Measurements from ENCODE around the gene APOE.

APOE gene

DNA sequence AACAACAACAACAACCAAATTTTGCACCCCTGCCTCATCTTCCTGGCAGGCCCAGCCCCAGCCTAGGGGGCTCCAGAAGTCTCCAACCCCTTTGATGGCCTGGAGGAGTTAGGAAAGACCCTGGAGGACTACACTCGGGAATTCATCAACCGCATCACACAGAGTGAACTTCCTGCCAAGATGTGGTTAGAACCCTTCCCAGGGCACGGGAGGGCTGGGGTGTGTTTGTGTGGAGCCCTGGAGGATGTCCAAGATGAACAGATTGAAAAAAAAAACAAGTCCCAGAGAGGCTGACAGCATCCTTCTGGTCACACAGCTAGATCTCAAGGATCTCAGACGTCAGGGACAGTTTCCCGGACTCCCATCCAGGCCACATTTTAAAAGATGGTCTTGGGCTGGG lies 22.1 kb downstream of the APOE start:
- Histone ChIP-seq H3K27me3 (ENCODE audit: insufficient read depth, low read length) (no peaks in the 10 kb centered on the region), H3K4me1 (ENCODE audit: insufficient read depth, low read length) (no peaks in the 10 kb centered on the region)

DNA sequence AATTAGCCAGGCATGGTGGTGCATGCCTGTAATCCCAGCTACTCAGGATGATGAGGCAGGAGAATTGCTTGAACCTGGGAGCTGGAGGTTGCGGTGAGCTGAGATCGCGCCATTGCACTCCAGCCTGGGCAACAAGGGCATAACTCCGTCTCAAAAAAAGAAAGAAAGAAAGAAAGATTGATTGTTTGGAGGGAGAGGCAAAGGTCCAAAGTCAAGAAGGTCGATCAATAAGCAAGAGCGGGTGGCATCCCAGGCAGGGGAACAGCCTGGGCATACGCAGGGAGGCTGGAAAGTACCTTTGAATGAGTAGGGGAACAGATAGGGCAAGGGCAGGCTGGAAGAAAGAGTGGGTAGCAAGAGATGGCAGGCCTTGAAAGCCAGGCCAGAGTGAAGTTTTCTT lies 24.5 kb downstream of the APOE start:
- no peak overlapping the region for H2AFZ ChIP-seq (ENCODE audit: low read depth, low read length)

More for the DNA sequence above, 22.1 kb downstream of the APOE start:
- Histone ChIP-seq H2AFZ (ENCODE audit: low read depth, low read length) (no peak overlapping the region), H3K9me3 (ENCODE audit: low read length) (no peaks in the 10 kb centered on the region), H3K36me3 (ENCODE audit: insufficient read depth, low read length) (no peaks in the 10 kb centered on the region), H3K4me3 (ENCODE audit: low read length) (no peak overlapping the region)

DNA sequence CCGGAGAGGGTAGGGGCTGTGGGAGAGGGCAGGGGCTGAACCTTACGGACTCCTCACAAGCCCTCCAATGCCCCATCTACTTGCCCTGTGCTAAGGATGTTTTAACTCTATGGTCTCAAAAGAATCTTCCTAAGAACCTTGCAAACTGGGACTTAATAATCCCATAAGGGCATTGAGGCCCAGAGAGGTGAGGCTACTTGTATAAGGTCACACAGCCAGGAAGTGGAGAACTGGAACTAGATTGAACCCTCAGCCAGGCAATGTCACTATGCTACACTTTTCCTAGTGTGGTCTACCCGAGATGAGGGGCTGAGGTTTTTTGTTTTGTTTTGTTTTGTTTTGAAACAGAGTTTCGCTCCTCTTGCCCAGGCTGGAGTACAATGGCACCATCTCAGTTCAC lies 25.9 kb downstream of the APOE start:
- Histone ChIP-seq H3K4me1 (ENCODE audit: insufficient read depth, low read length) (no peaks in the 10 kb centered on the region), H3K27me3 (ENCODE audit: insufficient read depth, low read length) (no peaks in the 10 kb centered on the region), H3K9me3 (ENCODE audit: low read length) (no peaks in the 10 kb centered on the region), H3K4me3 (ENCODE audit: low read length) (no peak overlapping the region), H3K36me3 (ENCODE audit: insufficient read depth, low read length) (no peaks in the 10 kb centered on the region), H2AFZ (ENCODE audit: low read depth, low read length) (no peak overlapping the region)

More for the DNA sequence above, 24.5 kb downstream of the APOE start:
- H3K27me3 ChIP-seq (ENCODE audit: insufficient read depth, low read length), result no peaks in the 10 kb centered on the region
- H3K4me1 ChIP-seq (ENCODE audit: insufficient read depth, low read length), result no peaks in the 10 kb centered on the region
- no peak overlapping the region for H3K4me3 ChIP-seq (ENCODE audit: low read length)
- no peaks in the 10 kb centered on the region for H3K36me3 ChIP-seq (ENCODE audit: insufficient read depth, low read length)
- H3K9me3 ChIP-seq (ENCODE audit: low read length), result no peaks in the 10 kb centered on the region

DNA sequence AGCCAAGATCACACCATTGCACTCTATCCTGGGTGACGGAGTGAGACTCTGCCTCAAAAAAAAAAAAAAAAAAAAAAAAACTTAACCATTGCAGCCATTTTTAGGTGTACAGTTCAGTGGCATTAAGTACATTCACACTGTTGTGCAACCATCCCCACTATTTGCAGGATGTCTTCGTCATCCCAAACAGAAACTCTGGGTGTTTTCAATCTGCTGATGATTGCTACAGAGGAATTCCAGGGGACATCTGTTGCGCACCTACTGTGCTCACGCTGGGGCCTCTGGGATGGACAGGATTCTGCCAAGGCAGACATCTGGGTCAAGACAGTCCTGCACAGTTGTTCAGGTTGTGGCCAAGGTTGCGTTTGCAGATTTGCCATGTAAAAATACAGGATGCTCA lies 34.1 kb downstream of the APOE start:
- Histone ChIP-seq H3K4me3 (ENCODE audit: low read length) (no peak overlapping the region), H3K9me3 (ENCODE audit: low read length) (no peaks in the 10 kb centered on the region), H2AFZ (ENCODE audit: low read depth, low read length) (no peak overlapping the region)

DNA sequence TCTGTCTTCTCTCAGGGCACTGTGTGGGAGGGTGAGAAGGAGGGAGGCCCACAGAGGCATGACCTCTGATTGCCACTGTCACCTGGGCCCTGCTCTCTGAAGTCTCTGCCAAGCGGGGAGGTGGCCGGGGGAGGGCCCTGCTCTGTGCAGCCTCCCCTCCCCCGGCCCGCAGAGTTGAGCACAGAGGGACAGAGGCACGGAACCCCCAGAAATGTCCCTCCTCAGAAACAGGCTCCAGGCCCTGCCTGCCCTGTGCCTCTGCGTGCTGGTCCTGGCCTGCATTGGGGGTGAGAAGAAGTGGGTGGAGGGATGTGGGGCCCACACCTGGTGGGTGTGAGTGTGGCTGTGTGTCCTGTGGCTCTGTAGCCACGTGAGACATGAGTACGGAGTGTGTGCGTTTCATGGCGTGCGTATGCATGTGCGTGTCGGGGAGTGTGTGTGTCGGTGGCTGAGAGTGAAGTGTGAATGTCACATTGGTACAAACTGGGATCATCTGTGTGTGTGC lies 36.5 kb downstream of the APOE start, which contains the start of gene APOC4:
APOC4 (plus strand) TSS at position 171 of the 505 bp plus-strand sequence; CDS start at position 212, 41 bp downstream.
- Histone ChIP-seq H3K9me3 (ENCODE audit: low read length) (no peaks in the 10 kb centered on the region), H3K4me3 (ENCODE audit: low read length) (no peak within 1 kb of the TSS), H3K4me1 (ENCODE audit: insufficient read depth, low read length) (no peaks in the 10 kb centered on the region), H2AFZ (ENCODE audit: low read depth, low read length) (no peak within 1 kb of the TSS), H3K27me3 (ENCODE audit: insufficient read depth, low read length) (no peaks in the 10 kb centered on the region), H3K36me3 (ENCODE audit: insufficient read depth, low read length) (no peaks in the 10 kb centered on the region)

More for the DNA sequence above, 34.1 kb downstream of the APOE start:
- no peaks in the 10 kb centered on the region for H3K36me3 ChIP-seq (ENCODE audit: insufficient read depth, low read length)
- no peaks in the 10 kb centered on the region for H3K27me3 ChIP-seq (ENCODE audit: insufficient read depth, low read length)
- no peaks in the 10 kb centered on the region for H3K4me1 ChIP-seq (ENCODE audit: insufficient read depth, low read length)

DNA sequence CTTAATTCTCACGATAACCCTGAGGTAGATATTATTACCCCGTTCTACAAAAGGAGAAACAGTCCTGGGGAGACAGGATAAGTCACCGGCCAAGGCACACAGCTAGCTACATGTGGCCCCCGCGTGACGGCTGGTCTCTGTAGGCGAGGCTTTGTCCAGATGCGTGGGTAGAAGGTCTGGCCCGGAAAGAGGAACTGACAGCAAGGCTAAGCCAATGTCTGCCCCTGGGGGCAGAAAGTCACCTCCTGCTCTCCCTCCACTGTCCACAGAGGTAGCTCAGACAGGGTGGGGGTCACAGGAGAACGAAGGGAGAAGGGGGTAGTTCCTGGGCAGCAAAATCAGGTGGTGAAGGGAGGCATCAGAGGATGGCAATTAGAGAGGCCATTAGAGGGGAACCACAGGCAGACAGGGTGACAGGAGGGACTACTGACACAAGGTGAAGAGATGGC lies 38.2 kb downstream of the APOE start:
- no peaks in the 10 kb centered on the region for H3K27me3 ChIP-seq (ENCODE audit: insufficient read depth, low read length)
- no peaks in the 10 kb centered on the region for H3K36me3 ChIP-seq (ENCODE audit: insufficient read depth, low read length)
- no peak overlapping the region for H2AFZ ChIP-seq (ENCODE audit: low read depth, low read length)
- H3K4me3 ChIP-seq (ENCODE audit: low read length), result no peak overlapping the region
- no peaks in the 10 kb centered on the region for H3K9me3 ChIP-seq (ENCODE audit: low read length)
- no peaks in the 10 kb centered on the region for H3K4me1 ChIP-seq (ENCODE audit: insufficient read depth, low read length)

DNA sequence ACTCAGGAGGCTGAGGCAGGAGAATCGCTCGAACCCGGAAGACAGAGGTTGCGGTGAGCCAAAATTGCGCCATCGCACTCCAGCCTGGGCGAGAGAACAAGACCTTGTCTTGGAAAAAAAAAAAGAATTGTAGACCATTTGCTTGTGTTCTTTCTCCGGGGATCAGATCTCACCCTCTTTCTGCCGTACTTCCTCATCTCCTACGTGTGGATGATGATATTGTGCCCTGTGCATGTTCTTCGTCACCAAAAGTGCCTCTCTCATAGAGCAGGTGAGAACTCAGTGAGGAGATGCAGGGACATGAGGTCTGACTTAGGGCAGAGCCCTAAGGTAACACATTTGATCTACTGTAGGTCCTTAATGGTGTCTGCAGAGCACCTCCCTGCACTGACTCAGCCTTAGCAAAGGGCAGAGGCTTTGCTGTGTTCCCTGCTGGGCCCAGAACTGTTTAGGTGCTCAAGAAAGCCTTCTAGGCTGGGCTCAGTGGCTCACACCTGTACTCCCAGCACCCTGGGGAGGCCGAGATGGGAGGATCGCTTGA lies 41.5 kb downstream of the APOE start:
- no peaks in the 10 kb centered on the region for H3K9me3 ChIP-seq (ENCODE audit: low read length)
- H2AFZ ChIP-seq (ENCODE audit: low read depth, low read length), result no peak overlapping the region
- H3K4me3 ChIP-seq (ENCODE audit: low read length), result no peak overlapping the region
- H3K4me1 ChIP-seq (ENCODE audit: insufficient read depth, low read length), result no peaks in the 10 kb centered on the region
- peaks cover 3% of the 10 kb centered on the region for H3K36me3 ChIP-seq (ENCODE audit: insufficient read depth, low read length)
- no peaks in the 10 kb centered on the region for H3K27me3 ChIP-seq (ENCODE audit: insufficient read depth, low read length)

DNA sequence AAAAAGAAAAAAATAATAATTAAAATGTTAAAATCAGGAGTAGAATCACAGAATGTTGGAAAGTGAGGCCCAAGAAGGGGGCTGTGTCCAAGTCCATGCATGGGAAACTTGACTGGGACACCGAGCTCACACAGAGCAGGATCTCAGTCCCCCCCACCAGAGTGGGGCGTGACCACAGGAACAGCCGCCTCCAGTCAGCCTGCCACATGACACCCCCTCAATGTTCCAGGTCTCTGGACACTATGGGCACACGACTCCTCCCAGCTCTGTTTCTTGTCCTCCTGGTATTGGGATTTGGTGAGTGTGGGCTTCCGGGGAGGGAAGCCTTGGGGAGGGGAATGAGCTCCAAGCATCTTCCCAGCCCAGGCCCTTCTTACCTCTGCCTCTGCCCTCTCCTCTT lies 42.6 kb downstream of the APOE start:
- H3K9me3 ChIP-seq (ENCODE audit: low read length), result no peaks in the 10 kb centered on the region
- no peak overlapping the region for H2AFZ ChIP-seq (ENCODE audit: low read depth, low read length)
- no peaks in the 10 kb centered on the region for H3K4me1 ChIP-seq (ENCODE audit: insufficient read depth, low read length)
- no peaks in the 10 kb centered on the region for H3K27me3 ChIP-seq (ENCODE audit: insufficient read depth, low read length)
- no peak overlapping the region for H3K4me3 ChIP-seq (ENCODE audit: low read length)
- peaks cover 3% of the 10 kb centered on the region for H3K36me3 ChIP-seq (ENCODE audit: insufficient read depth, low read length)

DNA sequence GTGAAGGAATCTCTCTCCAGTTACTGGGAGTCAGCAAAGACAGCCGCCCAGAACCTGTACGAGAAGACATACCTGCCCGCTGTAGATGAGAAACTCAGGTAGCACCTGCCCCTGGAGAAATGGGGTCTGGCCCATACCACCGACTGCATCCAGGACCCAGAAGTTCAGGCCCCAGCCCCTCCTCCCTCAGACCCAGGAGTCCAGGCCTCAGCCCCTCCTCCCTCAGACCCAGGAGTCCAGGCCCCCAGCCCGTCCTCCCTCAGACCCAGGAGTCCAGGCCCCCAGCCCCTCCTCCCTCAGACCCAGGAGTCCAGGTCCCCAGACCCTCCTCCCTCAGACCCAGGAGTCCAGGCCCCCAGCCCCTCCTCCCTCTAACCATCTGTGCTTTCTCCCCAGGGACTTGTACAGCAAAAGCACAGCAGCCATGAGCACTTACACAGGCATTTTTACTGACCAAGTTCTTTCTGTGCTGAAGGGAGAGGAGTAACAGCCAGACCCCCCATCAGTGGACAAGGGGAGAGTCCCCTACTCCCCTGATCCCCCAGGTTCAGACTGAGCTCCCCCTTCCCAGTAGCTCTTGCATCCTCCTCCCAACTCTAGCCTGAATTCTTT lies 43.3 kb downstream of the APOE start:
- Histone ChIP-seq H2AFZ (ENCODE audit: low read depth, low read length) (no peak overlapping the region), H3K36me3 (ENCODE audit: insufficient read depth, low read length) (peaks cover 3% of the 10 kb centered on the region), H3K27me3 (ENCODE audit: insufficient read depth, low read length) (no peaks in the 10 kb centered on the region), H3K4me1 (ENCODE audit: insufficient read depth, low read length) (no peaks in the 10 kb centered on the region), H3K9me3 (ENCODE audit: low read length) (no peaks in the 10 kb centered on the region), H3K4me3 (ENCODE audit: low read length) (no peak overlapping the region)

DNA sequence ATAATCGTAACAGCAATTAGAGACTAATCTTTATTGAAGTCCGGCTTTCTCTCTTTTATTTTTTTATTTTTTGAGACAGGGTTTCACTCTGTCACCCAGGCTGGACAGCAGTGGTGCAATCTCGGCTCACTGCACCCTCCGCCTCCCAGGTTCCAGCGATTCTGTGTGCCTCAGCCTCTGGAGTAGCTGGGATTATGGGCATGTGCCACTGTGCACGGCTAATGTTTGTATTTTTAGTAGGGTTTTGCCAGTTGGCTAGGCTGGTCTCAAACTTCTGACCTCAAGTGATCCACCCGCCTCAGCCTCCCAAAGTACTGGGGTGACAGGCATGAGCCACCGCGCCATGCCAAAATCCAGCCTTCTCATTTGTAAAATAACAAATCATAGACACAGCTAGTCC lies 44.0 kb downstream of the APOE start:
- Histone ChIP-seq H3K27me3 (ENCODE audit: insufficient read depth, low read length) (no peaks in the 10 kb centered on the region), H3K36me3 (ENCODE audit: insufficient read depth, low read length) (peaks cover 3% of the 10 kb centered on the region), H3K9me3 (ENCODE audit: low read length) (no peaks in the 10 kb centered on the region), H3K4me1 (ENCODE audit: insufficient read depth, low read length) (no peaks in the 10 kb centered on the region), H3K4me3 (ENCODE audit: low read length) (no peak overlapping the region), H2AFZ (ENCODE audit: low read depth, low read length) (no peak overlapping the region)

DNA sequence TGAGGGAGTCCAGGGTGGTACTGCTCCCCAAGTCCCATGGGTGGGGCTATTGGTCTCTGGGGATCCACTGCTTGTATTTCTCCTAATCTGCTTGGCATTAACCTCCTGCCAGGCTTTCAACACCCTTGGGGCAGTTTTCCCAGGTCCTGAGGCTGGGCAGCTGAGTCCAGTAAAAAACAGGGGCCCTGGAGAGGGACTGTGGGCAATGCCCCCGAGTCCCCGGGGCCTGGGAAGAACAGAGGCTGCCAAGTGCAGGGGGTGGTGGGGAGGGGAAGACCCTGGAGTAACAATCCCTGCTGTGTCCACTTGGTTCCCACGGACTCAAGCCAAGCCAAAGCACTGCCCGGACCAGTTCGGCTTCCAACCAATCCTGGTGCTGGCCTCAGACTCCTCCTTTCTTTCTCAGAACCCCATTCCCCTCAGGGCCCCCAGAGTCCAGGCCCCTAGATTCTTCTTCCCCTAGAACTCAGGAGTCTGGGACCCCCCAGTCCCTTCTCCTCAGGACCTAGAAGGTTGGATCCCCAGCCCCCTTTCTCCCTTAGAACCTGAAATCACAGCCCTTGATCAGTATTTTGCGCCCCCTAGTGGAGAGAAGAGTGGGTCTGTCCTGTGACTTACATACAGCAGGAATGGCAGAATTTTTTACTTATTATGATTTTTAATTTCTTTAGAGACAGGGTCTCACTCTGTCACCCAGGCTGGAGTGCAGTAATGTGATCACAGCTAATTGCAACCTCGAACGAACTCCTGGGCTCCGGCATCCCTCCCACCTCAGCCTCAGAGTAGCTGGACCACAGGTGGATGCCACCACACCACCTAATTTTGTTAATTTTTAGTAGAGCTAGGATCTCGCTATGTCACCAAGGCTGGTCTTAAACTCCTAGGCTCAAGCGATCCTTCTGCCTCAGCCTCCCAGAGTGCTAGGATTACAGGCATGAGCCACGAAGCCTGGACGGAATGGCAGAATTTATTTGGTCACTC lies 45.9 kb downstream of the APOE start:
- H3K36me3 ChIP-seq (ENCODE audit: insufficient read depth, low read length), result peaks cover 3% of the 10 kb centered on the region
- no peak overlapping the region for H3K4me3 ChIP-seq (ENCODE audit: low read length)
- no peak overlapping the region for H2AFZ ChIP-seq (ENCODE audit: low read depth, low read length)

DNA sequence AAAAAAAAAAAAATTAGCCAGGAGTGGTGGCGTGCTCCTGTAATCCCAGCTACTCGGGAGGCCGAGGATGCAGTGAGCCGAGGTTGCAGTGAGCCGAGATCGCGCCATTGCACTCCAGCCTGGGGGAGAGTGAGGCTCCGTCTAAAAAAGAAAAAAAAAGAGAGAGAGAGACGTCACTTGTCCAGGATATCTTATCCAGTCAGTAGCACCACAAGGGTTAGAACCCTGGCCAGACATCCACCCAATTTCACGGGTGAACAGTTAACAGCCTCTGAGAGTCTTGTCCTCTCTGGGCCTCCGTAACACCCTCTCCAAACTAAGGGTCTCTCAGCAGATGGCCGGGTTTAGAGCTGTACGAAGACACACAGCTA lies 48.7 kb downstream of the APOE start:
- H3K36me3 ChIP-seq (ENCODE audit: insufficient read depth, low read length), result peaks cover 3% of the 10 kb centered on the region
- H3K27me3 ChIP-seq (ENCODE audit: insufficient read depth, low read length), result no peaks in the 10 kb centered on the region
- peak overlapping the region; percentile 9 for H2AFZ ChIP-seq (ENCODE audit: low read depth, low read length)
- H3K4me1 ChIP-seq (ENCODE audit: insufficient read depth, low read length), result peaks cover 18% of the 10 kb centered on the region
- H3K9me3 ChIP-seq (ENCODE audit: low read length), result no peaks in the 10 kb centered on the region
- peak overlapping the region; percentile 75 for H3K4me3 ChIP-seq (ENCODE audit: low read length)

More for the DNA sequence above, 45.9 kb downstream of the APOE start:
- Histone ChIP-seq H3K27me3 (ENCODE audit: insufficient read depth, low read length) (no peaks in the 10 kb centered on the region), H3K4me1 (ENCODE audit: insufficient read depth, low read length) (peaks cover 8% of the 10 kb centered on the region), H3K9me3 (ENCODE audit: low read length) (no peaks in the 10 kb centered on the region)
